NK-92 (cell line): ENCODE measurements around the gene PPM1D.
"Not testable (repeated sequence)": the region's sequence is repeated elsewhere in the genome, so short reads cannot be mapped to it uniquely, and the experiment has no call there.

Source experiments
- DNase-seq: peaks from one replicate; lab custom pipeline; 2025; ENCODE audit not compliant: unreplicated experiment; lab: John Stamatoyannopoulos, UW

Gene PPM1D

DNA sequence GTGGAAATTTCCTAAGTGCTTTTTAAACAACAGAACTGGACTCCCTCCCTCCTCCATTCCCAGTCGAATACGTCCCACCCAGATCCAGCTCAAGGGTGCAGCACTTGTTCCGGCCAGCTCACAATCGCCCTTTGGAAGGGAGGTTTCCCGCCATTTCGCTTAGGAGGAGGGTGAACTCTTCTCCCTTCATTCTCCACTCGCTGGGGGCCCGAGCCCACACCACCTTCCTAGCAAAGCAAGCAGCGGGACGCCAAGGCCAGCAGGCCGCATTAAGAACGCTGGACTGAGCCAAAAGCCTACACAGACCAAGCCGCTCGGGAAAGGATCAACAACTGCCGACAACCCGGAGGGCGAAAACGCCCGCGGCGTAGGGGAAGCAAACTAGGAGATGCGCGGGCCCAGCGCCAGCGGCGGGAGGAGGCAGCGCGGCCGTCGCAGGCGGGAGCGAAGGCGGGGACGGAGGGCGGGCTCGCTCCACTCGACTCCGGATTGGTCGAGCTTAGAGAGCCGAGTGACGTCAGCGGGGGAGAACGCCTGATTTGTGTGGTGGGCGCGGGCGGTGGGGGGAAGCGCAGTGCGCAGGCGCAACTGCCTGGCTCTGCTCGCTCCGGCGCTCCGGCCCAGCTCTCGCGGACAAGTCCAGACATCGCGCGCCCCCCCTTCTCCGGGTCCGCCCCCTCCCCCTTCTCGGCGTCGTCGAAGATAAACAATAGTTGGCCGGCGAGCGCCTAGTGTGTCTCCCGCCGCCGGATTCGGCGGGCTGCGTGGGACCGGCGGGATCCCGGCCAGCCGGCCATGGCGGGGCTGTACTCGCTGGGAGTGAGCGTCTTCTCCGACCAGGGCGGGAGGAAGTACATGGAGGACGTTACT is at the start of gene PPM1D:
PPM1D (plus strand) TSS at position 574 of the 870 bp plus-strand sequence; CDS start at position 796, 222 bp downstream.
- DNase-seq = peak; percentile 78

- DNase-seq = not testable (repeated sequence)
These were observed 47.7 kb upstream of the PPM1D start for GRCh38 chr17:60552255-60552654.

GRCh38 chr17:60554377-60554788 is 45.6 kb upstream of the PPM1D start:
- no peak for DNase-seq

GRCh38 chr17:60555786-60556185 is 44.2 kb upstream of the PPM1D start:
- no peak for DNase-seq

- no peak for DNase-seq
These were observed 42.2 kb upstream of the PPM1D start for GRCh38 chr17:60557805-60558204.

GRCh38 chr17:60559659-60559994 is 40.4 kb upstream of the PPM1D start:
- no peak for DNase-seq

- no peak for DNase-seq
These were observed 39.8 kb upstream of the PPM1D start for GRCh38 chr17:60559995-60560859.

DNA sequence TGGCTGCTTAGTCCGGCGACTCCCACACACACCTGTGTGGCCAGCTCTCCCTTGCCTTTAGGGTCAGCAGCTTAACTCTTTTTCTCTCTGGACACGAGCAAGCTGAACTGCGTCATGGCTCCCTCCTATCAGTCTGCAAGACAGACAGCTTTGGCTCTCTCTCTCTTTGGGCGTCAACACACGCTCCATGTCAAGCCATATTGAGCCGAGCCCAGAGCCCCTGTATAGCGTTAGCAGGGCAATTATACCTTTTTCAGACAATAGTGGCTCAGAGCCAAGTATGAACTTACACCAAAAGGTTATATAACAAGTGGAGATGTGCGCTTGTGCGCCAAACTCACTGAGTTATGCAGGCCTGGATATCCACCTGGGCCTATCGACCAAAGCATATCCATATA is 39.1 kb upstream of the PPM1D start:
- DNase-seq = no peak

DNA sequence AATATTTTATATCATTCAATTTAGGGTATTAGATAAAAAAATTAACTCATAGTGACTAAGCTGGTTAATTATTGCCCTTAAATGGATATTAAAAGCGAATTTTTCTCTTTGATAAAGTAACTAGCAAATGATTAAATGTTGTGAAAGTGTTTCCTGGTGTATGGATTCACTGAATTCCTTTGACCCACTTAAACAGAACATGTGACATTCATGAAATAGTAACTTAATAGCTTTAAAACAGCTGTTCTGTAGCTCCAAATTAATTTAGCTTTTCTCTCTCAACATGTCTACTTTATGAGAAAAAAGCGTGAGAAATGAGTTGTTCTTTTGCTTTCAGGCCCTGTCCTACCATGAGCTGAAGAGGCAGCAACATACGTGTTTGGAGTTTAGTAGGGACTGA is 37.6 kb upstream of the PPM1D start:
- no peak for DNase-seq

- DNase-seq = no peak
These were observed 36.2 kb upstream of the PPM1D start for GRCh38 chr17:60563743-60564142.

GRCh38 chr17:60565233-60565632 is 34.8 kb upstream of the PPM1D start:
- no peak for DNase-seq

- DNase-seq = no peak
These were observed 26.5 kb upstream of the PPM1D start for GRCh38 chr17:60573236-60574051.

- no peak for DNase-seq
These were observed 22.7 kb upstream of the PPM1D start for GRCh38 chr17:60577147-60577915.

DNA sequence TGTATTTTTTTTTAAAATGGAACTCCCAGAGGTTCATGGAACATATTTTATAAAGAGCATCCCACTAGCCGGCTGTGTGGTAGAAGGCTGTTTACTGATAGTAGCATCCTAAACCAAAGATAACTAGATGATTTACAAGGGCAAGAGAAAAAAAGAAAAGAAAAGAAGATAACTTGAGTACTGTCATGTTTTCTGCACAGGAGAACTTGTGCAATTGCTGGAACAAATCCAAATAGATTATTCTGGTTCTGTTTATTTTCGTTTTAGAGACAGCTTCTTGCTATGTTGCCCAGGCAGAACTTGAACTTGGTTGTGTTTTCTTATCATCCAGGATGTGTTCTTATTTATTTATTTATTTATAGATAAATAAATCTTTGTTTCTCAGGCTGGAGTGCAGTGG is 20.9 kb upstream of the PPM1D start:
- no peak for DNase-seq

DNA sequence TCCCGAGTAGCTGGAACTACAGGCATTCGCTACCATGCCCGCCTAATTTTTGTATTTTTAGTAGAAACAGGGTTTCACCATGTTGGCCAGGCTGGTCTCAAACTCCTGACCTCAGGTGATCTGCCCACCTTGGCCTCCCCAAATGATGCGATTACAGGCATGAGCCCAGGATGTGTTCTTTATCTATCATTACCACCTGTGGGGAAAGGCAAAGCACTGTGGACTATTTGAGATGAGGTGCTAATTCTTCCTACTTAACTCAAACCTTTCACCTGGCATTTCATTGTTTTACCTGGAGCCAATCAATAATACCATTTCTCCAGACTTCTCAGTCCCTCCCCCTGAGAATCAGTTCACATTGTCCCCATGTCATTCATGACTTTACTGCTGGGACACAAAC is 20.4 kb upstream of the PPM1D start:
- no peak for DNase-seq

DNA sequence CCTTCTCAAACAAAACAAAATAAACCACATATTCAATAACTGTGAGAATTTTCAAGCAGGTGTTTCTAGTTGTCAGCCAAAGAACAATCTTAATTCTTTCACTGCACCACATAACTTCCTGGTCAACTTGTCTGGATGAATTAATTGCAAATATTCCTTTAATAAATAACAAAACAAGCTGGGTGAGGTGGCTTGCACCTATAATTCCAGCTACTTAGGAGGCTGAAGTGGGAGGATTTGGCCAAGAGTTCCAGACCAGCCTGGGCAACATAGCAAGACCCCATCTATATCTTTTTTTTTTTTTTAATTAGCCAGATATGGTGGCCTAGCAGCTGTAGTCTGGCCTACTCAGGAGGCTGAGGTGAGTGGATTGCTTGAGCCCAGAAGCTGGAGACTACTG is 17.0 kb upstream of the PPM1D start:
- DNase-seq = no peak

GRCh38 chr17:60585887-60586286 is 14.1 kb upstream of the PPM1D start:
- DNase-seq = no peak

DNA sequence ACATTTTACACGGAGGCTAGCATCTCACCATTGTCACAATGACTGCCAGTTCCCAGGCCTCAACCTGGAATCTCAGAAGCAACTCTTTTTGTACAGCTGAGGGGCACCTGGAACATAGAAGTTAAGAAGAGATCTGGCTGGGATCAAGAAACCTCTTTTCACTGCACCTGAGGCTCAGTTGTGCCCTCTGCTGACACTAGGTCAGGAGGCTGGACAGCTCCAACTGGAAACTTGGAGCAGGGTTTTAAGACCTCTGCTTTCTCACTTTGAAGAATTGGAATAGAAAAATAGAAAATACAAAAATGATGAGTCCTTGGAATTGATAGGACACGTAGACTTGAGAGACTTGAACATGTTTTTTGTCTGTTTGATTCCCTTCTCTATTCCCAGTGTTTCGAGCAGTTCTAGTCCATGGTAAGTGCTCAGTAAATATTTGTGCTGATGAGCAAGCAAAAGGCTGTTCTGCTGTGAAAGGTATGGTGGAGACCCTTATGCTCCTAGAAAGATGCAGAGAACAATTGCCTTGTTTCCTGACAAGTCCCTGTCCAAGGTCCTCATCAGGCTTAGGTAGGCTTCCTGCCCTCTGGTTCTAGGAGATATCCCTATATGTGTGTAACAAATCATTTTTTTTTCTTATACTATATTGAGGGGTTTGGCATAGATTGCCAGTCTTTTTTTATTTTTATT is 13.6 kb upstream of the PPM1D start:
- DNase-seq = no peak

DNA sequence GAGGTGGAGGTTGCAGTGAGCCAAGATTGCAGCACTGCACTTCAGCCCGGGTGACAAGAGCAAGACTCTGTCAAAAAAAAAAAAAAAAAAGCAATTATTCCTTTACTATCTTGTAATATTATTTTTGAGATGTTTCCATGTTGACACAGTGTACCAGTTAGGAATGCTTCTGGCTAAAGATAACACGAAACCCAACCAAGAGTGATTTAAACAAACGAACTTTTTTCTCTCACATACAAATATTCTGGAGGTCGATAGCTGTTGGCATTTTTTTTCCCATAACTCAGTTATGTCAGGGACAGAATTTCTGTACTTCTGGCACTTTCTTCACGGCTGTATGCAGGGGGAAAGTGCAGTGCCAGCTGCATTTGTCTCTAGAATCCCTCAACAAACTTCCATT is 9.9 kb upstream of the PPM1D start:
- no peak for DNase-seq

DNA sequence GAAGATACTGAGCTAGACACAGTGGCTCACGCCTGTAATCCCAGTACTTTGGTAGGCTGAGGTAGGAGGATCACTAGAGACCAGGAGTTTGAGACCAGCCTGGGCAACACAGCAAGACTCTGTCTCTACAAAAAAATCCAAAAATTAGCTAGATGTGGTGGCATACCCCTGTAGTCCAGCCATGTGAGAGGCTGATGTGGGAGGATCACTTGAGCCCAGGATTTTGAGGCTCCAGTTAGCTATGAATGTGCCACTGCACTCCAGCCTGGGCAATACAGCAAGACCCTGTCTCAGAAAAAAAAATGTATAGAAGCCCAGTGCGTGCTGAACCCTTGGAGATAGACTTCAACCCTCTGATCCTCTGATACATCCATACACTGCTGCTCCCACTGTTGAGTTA is 7.2 kb upstream of the PPM1D start:
- no peak for DNase-seq
